ENCODE data around the gene C13orf42. TPM values are rescaled to one million over a fixed set of nuclear protein-coding genes. Genes with fewer than 3 reads are reported as not detected.

Gene C13orf42
- polyA plus RNA-seq (ENCODE audit: insufficient read length in 10 of 10): under 1 TPM in 3 of 10 donors, not detected in 7; 0.10 to 0.26 (median 0.10) TPM
- long read RNA-seq, donor 1: 0 reads
- long read RNA-seq, donor 2: 0 reads
- long read RNA-seq, donor 3: 0 reads
- long read RNA-seq, donor 4: 0 reads
- long read RNA-seq, donor 5: 0 reads
- long read RNA-seq, donor 6: 0 reads
- long read RNA-seq, donor 7: 0 reads
- long read RNA-seq, donor 8: 0 reads
- long read RNA-seq, donor 9: 0 reads

GRCh38 chr13:51111174-51111573 is at the start of gene C13orf42:
C13orf42 (minus strand) TSS chr13:51111274; CDS start chr13:51111209, 65 bp downstream.
- no peak for DNase-seq

- DNase-seq: peak; percentile 47 to 86 (median 66)
Measured at GRCh38 chr13:51158880-51159518, 47.9 kb upstream of the C13orf42 start.

GRCh38 chr13:51158365-51158764 is 47.3 kb upstream of the C13orf42 start:
- DNase-seq: no peak

GRCh38 chr13:51156648-51157047 is 45.6 kb upstream of the C13orf42 start:
- no peak for DNase-seq

GRCh38 chr13:51155776-51156515 is 44.9 kb upstream of the C13orf42 start:
- DNase-seq: peak in 1 of 3 donors; percentile 68

- peak in 1 of 3 donors; percentile 67 for DNase-seq
Measured at GRCh38 chr13:51155161-51155560, 44.1 kb upstream of the C13orf42 start.

GRCh38 chr13:51154029-51154555 is 43.0 kb upstream of the C13orf42 start:
- no peak for DNase-seq

- DNase-seq: no peak
Measured at GRCh38 chr13:51153527-51153926, 42.5 kb upstream of the C13orf42 start.

GRCh38 chr13:51152701-51153100 is 41.6 kb upstream of the C13orf42 start:
- no peak for DNase-seq

- DNase-seq: no peak
Measured at GRCh38 chr13:51151463-51151862, 40.4 kb upstream of the C13orf42 start.

- peak; percentile 49 to 84 (median 65) for DNase-seq
Measured at GRCh38 chr13:51148952-51149573, 38.0 kb upstream of the C13orf42 start.

- DNase-seq: no peak
Measured at GRCh38 chr13:51148223-51148951, 37.3 kb upstream of the C13orf42 start.

- no peak for DNase-seq
Measured at GRCh38 chr13:51147732-51148131, 36.7 kb upstream of the C13orf42 start.

- no peak for DNase-seq
Measured at GRCh38 chr13:51146667-51147066, 35.6 kb upstream of the C13orf42 start.

GRCh38 chr13:51137250-51137649 is 26.2 kb upstream of the C13orf42 start:
- DNase-seq: no peak

GRCh38 chr13:51136276-51136980 is 25.4 kb upstream of the C13orf42 start:
- no peak for DNase-seq

- no peak for DNase-seq
Measured at GRCh38 chr13:51134763-51135365, 23.8 kb upstream of the C13orf42 start.

- no peak for DNase-seq
Measured at GRCh38 chr13:51130348-51130747, 19.3 kb upstream of the C13orf42 start.

GRCh38 chr13:51125495-51126226 is 14.6 kb upstream of the C13orf42 start:
- peak; percentile 24 to 57 (median 46) for DNase-seq

Measured in muscle of back (tissue), 13 donors.